GM12875 (cell line): ENCODE data around the gene ANKRD66.
"Not testable (repeated sequence)": the region's sequence is repeated elsewhere in the genome, so short reads cannot be mapped to it uniquely, and the experiment has no call there.

Source experiments
- H3K4me3 ChIP-seq: one replicate; pipeline ENCODE4 v1.5.1; 2011; ENCODE audit warnings: low read depth, low read length, control low read depth
- CTCF ChIP-seq: IDR thresholded peaks from 2 replicates; pipeline ENCODE4 v1.5.1; 2011; ENCODE audit warnings: low read depth, mild to moderate bottlenecking, control low read depth, inconsistent platforms, low read length, moderate library complexity, borderline replicate concordance; ENCODE audit not compliant: insufficient read depth

The ANKRD66 gene

GRCh38 chr6:46751658-46752057 lies 4.9 kb downstream of the ANKRD66 start:
- no peak for TF ChIP-seq CTCF
- H3K4me3 ChIP-seq: no peak overlapping the region

- no peak for TF ChIP-seq CTCF
- H3K4me3 ChIP-seq: no peak overlapping the region
Measured at GRCh38 chr6:46755865-46756264, 9.1 kb downstream of the ANKRD66 start.

GRCh38 chr6:46756469-46757213 lies 9.9 kb downstream of the ANKRD66 start:
- no peak for TF ChIP-seq CTCF
- H3K4me3 ChIP-seq: no peak overlapping the region

GRCh38 chr6:46757214-46757596 lies 10.5 kb downstream of the ANKRD66 start:
- H3K4me3 ChIP-seq: no peak overlapping the region
- no peak for TF ChIP-seq CTCF

- H3K4me3 ChIP-seq: no peak overlapping the region
- TF ChIP-seq CTCF: no peak
Measured at GRCh38 chr6:46758960-46759753, 12.4 kb downstream of the ANKRD66 start.

GRCh38 chr6:46760925-46761324 lies 14.2 kb downstream of the ANKRD66 start:
- TF ChIP-seq CTCF: no peak
- H3K4me3 ChIP-seq: no peak overlapping the region

GRCh38 chr6:46763466-46763865 lies 16.7 kb downstream of the ANKRD66 start:
- H3K4me3 ChIP-seq: no peak overlapping the region
- no peak for TF ChIP-seq CTCF

- not testable (repeated sequence) for H3K4me3 ChIP-seq
Measured at GRCh38 chr6:46764280-46764679, 17.5 kb downstream of the ANKRD66 start.
